Ovary (tissue), 3 donors: ENCODE data around the gene OR52E4.

Experiments used
- CTCF ChIP-seq, 3 donors: fragments of 450-650 bp in 2 of 3; fragments of 200-600 bp in 1 of 3; IDR thresholded peaks; one replicate each; pipeline versions ENCODE4 v1.5.1 to v1.8.0; 2016 to 2022; ENCODE audit warnings: antibody characterized with exemption in 3 of 3, mild to moderate bottlenecking in 1 of 3
- POLR2A ChIP-seq: fragments of 450-650 bp; IDR thresholded peaks from one replicate; pipeline ENCODE4 v1.6.1; 2017; ENCODE audit warnings: antibody characterized with exemption, mild to moderate bottlenecking, moderate library complexity
- donor health status: DM: no; HTN: no; CAD: no.

- no peak for TF ChIP-seq CTCF (IDR thresholded peaks at IDR 0.05)
- TF ChIP-seq POLR2A: no peak
These were observed 50.6 kb downstream of the OR52E4 start for GRCh38 chr11:5931061-5931460.
